Kidney (tissue), 14 donors: Measurements from ENCODE around the gene GRID1. TPM values are rescaled to one million over a fixed set of nuclear protein-coding genes. Genes with fewer than 3 reads are reported as not detected.

Experiments
- DNase-seq, 5 donors: peaks; one replicate each; pipeline ENCODE4 v3.0.0-alpha.2; 2013 to 2020
- FAIRE-seq: peaks from 2 replicates; lab custom pipeline; 2012; peaks lifted over from hg19 to GRCh38; lab: Jason Lieb, UNC
- H3K27ac ChIP-seq, 2 donors: one replicate each; pipeline ENCODE4 v1.7.0; 2013; ENCODE audit warnings: low read depth in 2 of 2, low read length in 2 of 2, inconsistent platforms in 1 of 2
- H3K27me3 ChIP-seq: one replicate; pipeline ENCODE4 v1.7.1; 2013; ENCODE audit warnings: low read length, inconsistent platforms; ENCODE audit not compliant: control insufficient read depth, insufficient read depth
- H3K36me3 ChIP-seq, 3 donors: one replicate each; pipeline versions ENCODE4 v1.7.0 to v1.7.1; 2013; ENCODE audit warnings: low read length in 3 of 3, control low read depth in 1 of 3, inconsistent platforms in 1 of 3; ENCODE audit not compliant: insufficient read depth in 3 of 3, control insufficient read depth in 2 of 3
- H3K4me1 ChIP-seq, 3 donors: one replicate each; pipeline versions ENCODE4 v1.7.0 to v1.7.1; 2013; ENCODE audit warnings: low read length in 3 of 3, inconsistent platforms in 1 of 3, low read depth in 1 of 3; ENCODE audit not compliant: control insufficient read depth in 2 of 3, insufficient read depth in 2 of 3
- H3K4me3 ChIP-seq, 3 donors: one replicate each; pipeline versions ENCODE4 v1.7.0 to v1.8.1; 2013; ENCODE audit warnings: low read length in 3 of 3, control low read depth in 1 of 3, inconsistent platforms in 1 of 3
- H3K9ac ChIP-seq, 3 donors: one replicate each; pipeline versions ENCODE4 v1.7.0 to v1.7.1; 2013; ENCODE audit warnings: low read length in 3 of 3, control low read depth in 1 of 3, inconsistent platforms in 1 of 3
- H3K9me3 ChIP-seq, 3 donors: one replicate each; pipeline versions ENCODE4 v1.7.0 to v1.7.1; 2013; ENCODE audit warnings: low read length in 3 of 3, control low read depth in 1 of 3, inconsistent platforms in 1 of 3; ENCODE audit not compliant: control insufficient read depth in 2 of 3, insufficient read depth in 1 of 3
- intact Hi-C: fragments of 100-400 bp; cut with DNase I; formaldehyde crosslinking; loops from one replicate; pipeline ENCODE4 v1.11.1; 2022
- polyA plus RNA-seq: library from polyadenylated mRNA; stranded (reverse); fragments of 350-450 nt; fragmentation: Illumina TruSeq; extraction: RNeasy Lipid Tissue Mini Kit (QIAGEN cat#74804); gene quantifications from one replicate; pipeline ENCODE4 v1.2.3, GENCODE V29; 2014; ENCODE audit warnings: low read depth, low replicate concordance; ENCODE audit not compliant: insufficient read depth
- total RNA-seq: library from RNA; stranded (reverse); fragmentation: NEBNext Ultra II Directional; extraction: Animal tissue kit (Norgen Biotek cat#: 25700); gene quantifications from one replicate; pipeline ENCODE4 v1.2.1, GENCODE V29; 2021
- TF ChIP-seq, protein P1 (sequence below): IDR thresholded peaks from 3 replicates; pipeline ENCODE4 v1.5.1; 2012; ENCODE audit warnings: mild to moderate bottlenecking, moderate library complexity, borderline replicate concordance; ENCODE audit not compliant: insufficient read depth; ENCODE audit errors: extremely low read depth
- donor health status: control.
- donor health status: control.
- donor health status: control.
- donor health status: control.
- donor health status: control.
- donor health status: DM: yes; HTN: yes; CAD: no.
- donor health status: Normal renal cell carcinoma (clear cell type).

Gene GRID1
- total and polyA plus RNA-seq, 2 donors from 2014 or later: 0.37 to 1.4 TPM

DNA sequence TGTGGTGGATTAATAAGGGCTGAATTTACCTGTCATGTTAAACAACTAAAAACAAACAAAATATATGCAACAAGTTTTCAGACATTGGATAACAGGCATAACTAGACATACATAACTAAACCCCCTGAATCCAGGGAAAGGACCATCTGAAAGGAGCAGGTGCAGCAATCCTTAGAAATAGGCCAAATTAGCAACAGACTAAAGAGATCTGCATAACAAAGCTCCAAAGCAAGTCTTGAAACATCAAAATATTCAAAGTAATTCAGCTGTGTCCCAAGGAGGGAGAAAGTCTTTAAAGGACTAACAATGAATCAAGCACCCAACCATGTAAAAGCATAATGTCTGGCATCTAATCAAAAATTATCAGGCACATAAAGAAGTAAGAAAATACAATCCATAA lies 475.1 kb downstream of the GRID1 start:
- Histone ChIP-seq H3K9ac (no peak overlapping the region), H3K4me1 (no peaks in the 10 kb centered on the region), H3K9me3 (no peaks in the 10 kb centered on the region), H3K36me3 (no peaks in the 10 kb centered on the region), H3K4me3 (no peak overlapping the region), H3K27ac (no peak overlapping the region), H3K27me3 (no peaks in the 10 kb centered on the region)
- no peak for DNase-seq
- FAIRE-seq: no peak
- TF ChIP-seq, protein P1, sequence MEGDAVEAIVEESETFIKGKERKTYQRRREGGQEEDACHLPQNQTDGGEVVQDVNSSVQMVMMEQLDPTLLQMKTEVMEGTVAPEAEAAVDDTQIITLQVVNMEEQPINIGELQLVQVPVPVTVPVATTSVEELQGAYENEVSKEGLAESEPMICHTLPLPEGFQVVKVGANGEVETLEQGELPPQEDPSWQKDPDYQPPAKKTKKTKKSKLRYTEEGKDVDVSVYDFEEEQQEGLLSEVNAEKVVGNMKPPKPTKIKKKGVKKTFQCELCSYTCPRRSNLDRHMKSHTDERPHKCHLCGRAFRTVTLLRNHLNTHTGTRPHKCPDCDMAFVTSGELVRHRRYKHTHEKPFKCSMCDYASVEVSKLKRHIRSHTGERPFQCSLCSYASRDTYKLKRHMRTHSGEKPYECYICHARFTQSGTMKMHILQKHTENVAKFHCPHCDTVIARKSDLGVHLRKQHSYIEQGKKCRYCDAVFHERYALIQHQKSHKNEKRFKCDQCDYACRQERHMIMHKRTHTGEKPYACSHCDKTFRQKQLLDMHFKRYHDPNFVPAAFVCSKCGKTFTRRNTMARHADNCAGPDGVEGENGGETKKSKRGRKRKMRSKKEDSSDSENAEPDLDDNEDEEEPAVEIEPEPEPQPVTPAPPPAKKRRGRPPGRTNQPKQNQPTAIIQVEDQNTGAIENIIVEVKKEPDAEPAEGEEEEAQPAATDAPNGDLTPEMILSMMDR: no peak
- intact Hi-C loops: no loop called here

GRCh38 chr10:85888559-85888958 lies 478.0 kb downstream of the GRID1 start:
- no peak overlapping the region for H3K9ac ChIP-seq
- TF ChIP-seq, protein P1: no peak
- intact Hi-C loops: no loop called here
- H3K36me3 ChIP-seq: no peaks in the 10 kb centered on the region
- no peak overlapping the region for H3K4me3 ChIP-seq
- H3K9me3 ChIP-seq: no peaks in the 10 kb centered on the region
- H3K4me1 ChIP-seq: no peaks in the 10 kb centered on the region
- DNase-seq: no peak
- no peaks in the 10 kb centered on the region for H3K27me3 ChIP-seq
- no peak for FAIRE-seq
- no peak overlapping the region for H3K27ac ChIP-seq

GRCh38 chr10:85888004-85888403 lies 478.6 kb downstream of the GRID1 start:
- TF ChIP-seq, protein P1: no peak
- Histone ChIP-seq H3K4me3 (no peak overlapping the region), H3K9me3 (no peaks in the 10 kb centered on the region), H3K4me1 (no peaks in the 10 kb centered on the region), H3K9ac (no peak overlapping the region), H3K27me3 (no peaks in the 10 kb centered on the region), H3K27ac (no peak overlapping the region), H3K36me3 (no peaks in the 10 kb centered on the region)
- DNase-seq (no peak), FAIRE-seq (no peak)
- intact Hi-C loops: no loop called here

DNA sequence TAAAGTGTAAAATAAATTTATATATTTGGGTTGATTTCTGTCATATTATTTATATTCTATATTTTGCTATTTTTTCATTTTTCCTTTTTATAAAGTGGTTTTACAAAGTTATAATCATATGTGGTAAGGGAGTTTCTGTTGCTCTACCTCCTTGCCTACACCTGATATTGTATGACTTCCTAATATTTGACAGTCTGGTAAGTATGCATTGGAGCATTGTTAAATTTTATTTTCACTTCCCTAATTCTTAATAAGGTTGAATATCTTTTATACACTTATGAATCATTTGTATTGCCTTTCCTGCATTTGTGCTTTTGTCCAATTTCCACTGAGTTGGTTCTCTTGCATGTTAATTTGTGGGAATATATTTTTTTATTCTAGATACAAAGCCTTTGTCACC lies 492.4 kb downstream of the GRID1 start:
- DNase-seq: no peak
- no peaks in the 10 kb centered on the region for H3K36me3 ChIP-seq
- no peaks in the 10 kb centered on the region for H3K27me3 ChIP-seq
- no peak for FAIRE-seq
- H3K4me1 ChIP-seq: no peaks in the 10 kb centered on the region
- H3K4me3 ChIP-seq: no peak overlapping the region
- H3K27ac ChIP-seq: no peak overlapping the region
- no peak overlapping the region for H3K9ac ChIP-seq
- H3K9me3 ChIP-seq: no peaks in the 10 kb centered on the region
- TF ChIP-seq, protein P1: no peak
- intact Hi-C loops: no loop called here
